Breast epithelium (tissue), 4 donors: ENCODE data around the gene MTUS2. TPM values are rescaled to one million over a fixed set of nuclear protein-coding genes. Genes with fewer than 3 reads are reported as not detected.

Source experiments
- DNase-seq, 2 donors: peaks; one replicate each; pipeline ENCODE4 v3.0.0-alpha.2; 2019; ENCODE audit warnings: low spot score in 2 of 2
- H3K27ac ChIP-seq, 2 donors: fragments of 200-600 bp; sonication (generic) in 1 of 2; one replicate each; pipeline ENCODE4 v1.5.1; 2016 to 2019; ENCODE audit warnings: mild to moderate bottlenecking in 1 of 2
- H3K27me3 ChIP-seq, 2 donors: fragments of 200-600 bp; sonication (generic) in 1 of 2; one replicate each; pipeline versions ENCODE4 v1.5.1 to v1.6.0; 2017 to 2019; ENCODE audit warnings: control low read depth in 1 of 2, mild to moderate bottlenecking in 1 of 2
- H3K36me3 ChIP-seq: fragments of 200-600 bp; one replicate; pipeline ENCODE4 v1.5.1; 2019
- H3K4me1 ChIP-seq, 2 donors: fragments of 200-600 bp; sonication (generic); one replicate each; pipeline ENCODE4 v1.5.1; 2016 to 2019; ENCODE audit warnings: control low read depth in 1 of 2
- H3K4me3 ChIP-seq, 3 donors: fragments of 200-600 bp; sonication (generic); 1 replicate in 2 of 3; 2 replicates in 1 of 3; pipeline ENCODE4 v1.5.1; 2016 to 2019; ENCODE audit warnings: mild to moderate bottlenecking in 3 of 3, moderate library complexity in 2 of 3
- H3K9me3 ChIP-seq, 2 donors: fragments of 200-600 bp; sonication (generic) in 1 of 2; one replicate each; pipeline ENCODE4 v1.5.1; 2016 to 2019; ENCODE audit warnings: control low read depth in 1 of 2
- CTCF ChIP-seq, 3 donors: fragments of 450-650 bp; IDR thresholded peaks; one replicate each; pipeline ENCODE4 v1.5.1; 2016 to 2017; ENCODE audit warnings: antibody characterized with exemption in 3 of 3, mild to moderate bottlenecking in 3 of 3, moderate library complexity in 3 of 3
- POLR2A ChIP-seq: fragments of 450-650 bp; IDR thresholded peaks from one replicate; pipeline ENCODE4 v1.6.1; 2016; ENCODE audit warnings: antibody characterized with exemption, mild to moderate bottlenecking, moderate library complexity
- POLR2AphosphoS5 ChIP-seq, 3 donors: sonication (generic); formaldehyde crosslinking; IDR thresholded peaks; one replicate each; pipeline ENCODE4 v1.6.1; 2017; ENCODE audit warnings: antibody characterized with exemption in 3 of 3
- intact Hi-C: fragments of 100-400 bp; cut with DNase I; formaldehyde crosslinking; loops from one replicate; pipeline ENCODE4 v1.15.1; 2023; ENCODE audit warnings: low total_unique reads
- total RNA-seq, 3 donors: library from RNA; depleted of rRNA; stranded (reverse); fragments of >200 nt; gene quantifications; one replicate each; pipeline ENCODE4 v1.1.0, GENCODE V29; 2016

The MTUS2 gene
- total RNA-seq, 3 donors from 2014 or later = under 0.01 to 1.0 TPM; not detected in 1

- DNase-seq = no peak
- no peaks in the 10 kb centered on the region for H3K4me1 ChIP-seq
- no peaks in the 10 kb centered on the region for H3K36me3 ChIP-seq
- intact Hi-C loops = no loop called here
- TF ChIP-seq CTCF (IDR thresholded peaks at IDR 0.05) (no peak), POLR2A (no peak), POLR2AphosphoS5 (IDR thresholded peaks at IDR 0.05) (no peak)
- no peaks in the 10 kb centered on the region for H3K9me3 ChIP-seq
- no peak overlapping the region for H3K27ac ChIP-seq
- no peaks in the 10 kb centered on the region for H3K27me3 ChIP-seq
- H3K4me3 ChIP-seq = no peak overlapping the region
Measured at GRCh38 chr13:29491248-29491647, 671.1 kb downstream of the MTUS2 start.

GRCh38 chr13:29493796-29494195 lies 673.7 kb downstream of the MTUS2 start:
- DNase-seq = no peak
- H3K4me1 ChIP-seq = no peaks in the 10 kb centered on the region
- no peak for TF ChIP-seq POLR2A
- TF ChIP-seq POLR2AphosphoS5 (IDR thresholded peaks at IDR 0.05) = no peak
- no peak for TF ChIP-seq CTCF (IDR thresholded peaks at IDR 0.05)
- no peak overlapping the region for H3K4me3 ChIP-seq
- H3K27ac ChIP-seq = no peak overlapping the region
- intact Hi-C loops = no loop called here
- no peaks in the 10 kb centered on the region for H3K9me3 ChIP-seq
- H3K27me3 ChIP-seq = no peaks in the 10 kb centered on the region
- H3K36me3 ChIP-seq = no peaks in the 10 kb centered on the region

GRCh38 chr13:29494520-29494919 lies 674.4 kb downstream of the MTUS2 start:
- H3K36me3 ChIP-seq = no peaks in the 10 kb centered on the region
- intact Hi-C loops = no loop called here
- H3K27me3 ChIP-seq = no peaks in the 10 kb centered on the region
- no peak overlapping the region for H3K27ac ChIP-seq
- H3K4me3 ChIP-seq = no peak overlapping the region
- DNase-seq = no peak
- H3K4me1 ChIP-seq = no peaks in the 10 kb centered on the region
- TF ChIP-seq POLR2A = no peak
- TF ChIP-seq CTCF (IDR thresholded peaks at IDR 0.05) = no peak
- no peak for TF ChIP-seq POLR2AphosphoS5 (IDR thresholded peaks at IDR 0.05)
- no peaks in the 10 kb centered on the region for H3K9me3 ChIP-seq

- no peaks in the 10 kb centered on the region for H3K27me3 ChIP-seq
- no peak overlapping the region for H3K4me3 ChIP-seq
- no peaks in the 10 kb centered on the region for H3K36me3 ChIP-seq
- H3K4me1 ChIP-seq = no peaks in the 10 kb centered on the region
- intact Hi-C loops = no loop called here
- no peak overlapping the region for H3K27ac ChIP-seq
- TF ChIP-seq CTCF (IDR thresholded peaks at IDR 0.05) (no peak), POLR2A (no peak), POLR2AphosphoS5 (IDR thresholded peaks at IDR 0.05) (no peak)
- no peaks in the 10 kb centered on the region for H3K9me3 ChIP-seq
- no peak for DNase-seq
Measured at GRCh38 chr13:29496241-29496712, 676.1 kb downstream of the MTUS2 start.

GRCh38 chr13:29497137-29497654 lies 677.1 kb downstream of the MTUS2 start:
- H3K27me3 ChIP-seq = no peaks in the 10 kb centered on the region
- no peak overlapping the region for H3K4me3 ChIP-seq
- H3K9me3 ChIP-seq = no peaks in the 10 kb centered on the region
- intact Hi-C loops = no loop called here
- H3K4me1 ChIP-seq = no peaks in the 10 kb centered on the region
- no peaks in the 10 kb centered on the region for H3K36me3 ChIP-seq
- TF ChIP-seq POLR2A (no peak), POLR2AphosphoS5 (IDR thresholded peaks at IDR 0.05) (no peak), CTCF (IDR thresholded peaks at IDR 0.05) (no peak)
- no peak for DNase-seq
- H3K27ac ChIP-seq = no peak overlapping the region
